Left lung (tissue), 10 donors: ENCODE results near the gene GFRA4. TPM values are rescaled to one million over a fixed set of nuclear protein-coding genes. Genes with fewer than 3 reads are reported as not detected.

Experiments
- ATAC-seq: fragments of 200-7000 bp; cut with Tn5 transposase; one replicate; pipeline ENCODE4 v1.9.1; 2020; ENCODE audit warnings: moderate library complexity
- DNase-seq, 4 donors: peaks; one replicate each; pipeline ENCODE4 v3.0.0-alpha.2; 2013 to 2020
- H3K27ac ChIP-seq, 2 donors: fragments of 200-600 bp; sonication (generic) in 1 of 2; one replicate each; pipeline versions ENCODE4 v1.5.0 to v1.8.0; 2020 to 2021
- H3K27me3 ChIP-seq, 2 donors: fragments of 200-600 bp; sonication (generic) in 1 of 2; one replicate each; pipeline versions ENCODE4 v1.5.0 to v1.8.0; 2020 to 2021
- H3K36me3 ChIP-seq, 2 donors: fragments of 200-600 bp; sonication (generic) in 1 of 2; one replicate each; pipeline versions ENCODE4 v1.5.0 to v1.8.0; 2020 to 2021
- H3K4me1 ChIP-seq, 2 donors: fragments of 200-600 bp; one replicate each; pipeline ENCODE4 v1.8.0; 2021
- H3K4me3 ChIP-seq, 2 donors: fragments of 200-600 bp; sonication (generic) in 1 of 2; one replicate each; pipeline versions ENCODE4 v1.5.0 to v1.8.0; 2020 to 2021; ENCODE audit warnings: mild to moderate bottlenecking in 1 of 2
- H3K9me3 ChIP-seq, 2 donors: fragments of 200-600 bp; sonication (generic) in 1 of 2; one replicate each; pipeline versions ENCODE4 v1.5.0 to v1.8.0; 2020 to 2021
- intact Hi-C, 2 donors: fragments of 100-400 bp; cut with DNase I; formaldehyde crosslinking; loops; one replicate each; pipeline versions ENCODE4 v1.11.2 to v1.14.2; 2022
- polyA plus RNA-seq, 6 donors: library from polyadenylated mRNA; unstranded; fragments of 120-200 nt; gene quantifications; one replicate each; pipeline ENCODE4 v1.2.1, GENCODE V29; 2013; ENCODE audit not compliant: insufficient read length in 6 of 6
- total RNA-seq, 2 donors: library from RNA; stranded (reverse); fragmentation: NEBNext Ultra II Directional; extraction: Animal tissue kit (Norgen Biotek cat#: 25700); gene quantifications; one replicate each; pipeline ENCODE4 v1.2.1, GENCODE V29; 2021
- TF ChIP-seq, protein P1 (sequence below), 2 donors: fragments of 200-600 bp; sonication (generic) in 1 of 2; IDR thresholded peaks; one replicate each; pipeline versions ENCODE4 v1.5.0 to v1.8.0; 2021; ENCODE audit warnings: antibody characterized with exemption in 2 of 2
- donor health status: DM: no; HTN: yes; CAD: no.
- donor health status: DM: no; HTN: no; CAD: no.

The GFRA4 gene
- total and polyA plus RNA-seq, 8 donors = not detected

GRCh38 chr20:3652676-3653596, 10.3 kb downstream of the GFRA4 start:
- no peak for DNase-seq
- no peak overlapping the region for H3K4me3 ChIP-seq
- peak overlapping the region in 1 of 2 donors; percentile 50 for H3K27ac ChIP-seq
- peaks cover 0 to 24% of the 10 kb centered on the region in 2 donors for H3K36me3 ChIP-seq
- TF ChIP-seq, protein P1, sequence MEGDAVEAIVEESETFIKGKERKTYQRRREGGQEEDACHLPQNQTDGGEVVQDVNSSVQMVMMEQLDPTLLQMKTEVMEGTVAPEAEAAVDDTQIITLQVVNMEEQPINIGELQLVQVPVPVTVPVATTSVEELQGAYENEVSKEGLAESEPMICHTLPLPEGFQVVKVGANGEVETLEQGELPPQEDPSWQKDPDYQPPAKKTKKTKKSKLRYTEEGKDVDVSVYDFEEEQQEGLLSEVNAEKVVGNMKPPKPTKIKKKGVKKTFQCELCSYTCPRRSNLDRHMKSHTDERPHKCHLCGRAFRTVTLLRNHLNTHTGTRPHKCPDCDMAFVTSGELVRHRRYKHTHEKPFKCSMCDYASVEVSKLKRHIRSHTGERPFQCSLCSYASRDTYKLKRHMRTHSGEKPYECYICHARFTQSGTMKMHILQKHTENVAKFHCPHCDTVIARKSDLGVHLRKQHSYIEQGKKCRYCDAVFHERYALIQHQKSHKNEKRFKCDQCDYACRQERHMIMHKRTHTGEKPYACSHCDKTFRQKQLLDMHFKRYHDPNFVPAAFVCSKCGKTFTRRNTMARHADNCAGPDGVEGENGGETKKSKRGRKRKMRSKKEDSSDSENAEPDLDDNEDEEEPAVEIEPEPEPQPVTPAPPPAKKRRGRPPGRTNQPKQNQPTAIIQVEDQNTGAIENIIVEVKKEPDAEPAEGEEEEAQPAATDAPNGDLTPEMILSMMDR (IDR thresholded peaks at IDR 0.05) = no peak
- intact Hi-C loops = no loop called here
- H3K4me1 ChIP-seq = peaks cover 0 to 10% of the 10 kb centered on the region in 2 donors
- no peaks in the 10 kb centered on the region for H3K9me3 ChIP-seq
- no peak for ATAC-seq
- peaks cover 0 to 14% of the 10 kb centered on the region in 2 donors for H3K27me3 ChIP-seq

GRCh38 chr20:3652221-3652620, 11.0 kb downstream of the GFRA4 start:
- H3K27me3 ChIP-seq = peaks cover 0 to 7% of the 10 kb centered on the region in 2 donors
- no peaks in the 10 kb centered on the region for H3K9me3 ChIP-seq
- H3K27ac ChIP-seq = no peak overlapping the region
- intact Hi-C loops = no loop called here
- DNase-seq = no peak
- H3K4me1 ChIP-seq = peaks cover 0 to 10% of the 10 kb centered on the region in 2 donors
- ATAC-seq = no peak
- H3K36me3 ChIP-seq = peaks cover 0 to 32% of the 10 kb centered on the region in 2 donors
- H3K4me3 ChIP-seq = no peak overlapping the region
- TF ChIP-seq, protein P1 (IDR thresholded peaks at IDR 0.05) = no peak

DNA sequence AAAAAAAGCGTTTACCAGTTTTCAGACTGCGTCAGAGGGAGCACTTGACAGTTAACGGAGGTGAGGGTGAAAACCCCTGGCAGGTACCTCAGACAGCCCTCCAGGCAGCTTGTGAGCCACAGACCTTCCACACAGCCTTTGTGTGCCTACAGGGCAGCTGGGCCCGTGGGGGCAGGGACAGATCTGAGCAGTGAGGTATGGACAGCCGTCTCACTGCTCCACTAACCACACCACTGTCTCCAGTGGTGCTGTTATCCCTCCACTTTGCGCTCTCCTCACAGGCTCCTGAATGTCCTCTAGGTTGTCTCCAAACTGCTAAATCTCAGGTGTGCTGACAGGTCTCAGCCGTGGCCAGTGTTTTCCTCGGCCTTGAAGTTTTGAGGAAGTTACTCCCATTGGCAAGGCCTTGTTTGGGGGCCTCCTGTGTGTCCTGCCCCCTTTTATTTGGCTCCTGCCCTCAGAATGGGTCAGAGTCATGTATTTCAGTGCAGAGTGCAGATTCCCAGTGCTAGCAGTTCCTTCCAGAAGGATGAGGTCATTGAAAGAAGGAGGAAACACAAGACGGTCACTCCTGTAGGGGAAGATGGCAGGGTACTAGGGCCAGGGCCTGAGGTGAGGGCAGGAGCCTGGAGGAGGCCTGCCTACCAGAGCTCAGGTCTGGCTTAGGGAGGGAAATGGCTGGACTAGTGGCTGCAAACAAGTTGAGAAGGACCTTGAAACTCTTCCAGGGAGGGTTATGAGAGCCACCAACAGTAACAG, 11.8 kb downstream of the GFRA4 start:
- TF ChIP-seq, protein P1 (IDR thresholded peaks at IDR 0.05) = no peak
- peaks cover 0 to 10% of the 10 kb centered on the region in 2 donors for H3K4me1 ChIP-seq
- no peak overlapping the region for H3K27ac ChIP-seq
- H3K36me3 ChIP-seq = peaks cover 0 to 40% of the 10 kb centered on the region in 2 donors
- no peak for DNase-seq
- no peaks in the 10 kb centered on the region for H3K27me3 ChIP-seq
- no peaks in the 10 kb centered on the region for H3K9me3 ChIP-seq
- H3K4me3 ChIP-seq = no peak overlapping the region
- intact Hi-C loops = no loop called here
- ATAC-seq = no peak

GRCh38 chr20:3648951-3649350, 14.2 kb downstream of the GFRA4 start:
- intact Hi-C loops = no loop called here
- TF ChIP-seq, protein P1 (IDR thresholded peaks at IDR 0.05) = no peak
- H3K27ac ChIP-seq = no peak overlapping the region
- H3K36me3 ChIP-seq = peaks cover 0 to 64% of the 10 kb centered on the region in 2 donors
- no peak for ATAC-seq
- no peak overlapping the region for H3K4me3 ChIP-seq
- H3K9me3 ChIP-seq = no peaks in the 10 kb centered on the region
- no peaks in the 10 kb centered on the region for H3K27me3 ChIP-seq
- no peak for DNase-seq
- H3K4me1 ChIP-seq = peaks cover 0 to 10% of the 10 kb centered on the region in 2 donors

- no peak overlapping the region for H3K27ac ChIP-seq
- H3K4me1 ChIP-seq = no peaks in the 10 kb centered on the region
- no peak for DNase-seq
- H3K9me3 ChIP-seq = no peaks in the 10 kb centered on the region
- TF ChIP-seq, protein P1 (IDR thresholded peaks at IDR 0.05) = no peak
- H3K4me3 ChIP-seq = no peak overlapping the region
- peaks cover 0 to 76% of the 10 kb centered on the region in 2 donors for H3K36me3 ChIP-seq
- intact Hi-C loops = no loop called here
- no peaks in the 10 kb centered on the region for H3K27me3 ChIP-seq
- ATAC-seq = no peak
Observed at GRCh38 chr20:3647473-3647872, 15.7 kb downstream of the GFRA4 start.
